GM04504 (cell line): Measurements from ENCODE around the gene CHRM1.

Experiments used
- DNase-seq: peaks from one replicate; pipeline ENCODE4 v3.0.0-alpha.2; 2012; ENCODE audit warnings: low read depth

Gene CHRM1

DNA sequence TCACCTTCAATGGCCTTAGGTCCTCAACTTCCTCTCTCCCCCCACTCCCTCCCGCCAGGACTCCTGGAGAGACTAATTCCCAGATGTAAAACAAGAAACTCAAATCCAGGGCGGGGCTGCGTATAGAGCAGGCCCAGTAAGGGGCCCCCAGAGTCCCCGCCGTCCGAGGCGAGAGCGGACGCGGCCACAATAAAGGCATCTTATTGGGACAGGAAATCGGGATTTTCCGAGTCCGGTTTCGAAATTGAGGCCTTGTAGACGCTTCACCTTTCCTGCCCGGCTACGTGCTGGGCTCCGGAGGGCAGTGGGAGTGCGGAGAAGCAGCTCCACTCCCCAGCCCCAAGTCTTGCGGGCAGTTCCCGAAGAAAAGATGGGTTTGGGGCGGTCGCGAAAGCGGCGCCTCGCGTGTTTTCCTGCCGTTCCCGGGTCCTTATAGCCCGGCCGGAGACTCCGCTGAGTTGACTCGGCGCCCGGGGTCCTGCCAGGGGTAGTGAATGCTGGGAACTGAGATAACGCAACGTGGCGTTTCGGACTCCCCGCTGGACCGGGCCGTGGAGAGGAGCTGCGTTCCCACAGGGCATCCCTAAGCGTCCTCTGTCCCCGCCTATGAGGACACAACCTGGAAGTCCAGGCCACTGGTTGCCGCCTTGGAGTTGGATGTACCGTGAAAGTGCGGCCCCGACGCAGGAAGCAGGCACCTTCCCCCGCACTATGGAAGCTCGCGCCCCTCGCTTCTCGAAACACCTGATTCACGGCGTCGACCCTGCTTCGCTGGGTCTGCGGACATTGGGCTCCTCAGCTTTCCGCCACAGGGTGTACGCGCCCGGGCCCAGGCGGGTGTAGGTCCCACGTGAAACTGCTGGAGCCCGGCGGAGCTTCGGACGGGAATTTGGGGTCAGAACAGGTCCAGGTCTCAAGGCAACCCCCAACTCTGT, 4.8 kb upstream of the CHRM1 start:
- DNase-seq, result no peak

DNA sequence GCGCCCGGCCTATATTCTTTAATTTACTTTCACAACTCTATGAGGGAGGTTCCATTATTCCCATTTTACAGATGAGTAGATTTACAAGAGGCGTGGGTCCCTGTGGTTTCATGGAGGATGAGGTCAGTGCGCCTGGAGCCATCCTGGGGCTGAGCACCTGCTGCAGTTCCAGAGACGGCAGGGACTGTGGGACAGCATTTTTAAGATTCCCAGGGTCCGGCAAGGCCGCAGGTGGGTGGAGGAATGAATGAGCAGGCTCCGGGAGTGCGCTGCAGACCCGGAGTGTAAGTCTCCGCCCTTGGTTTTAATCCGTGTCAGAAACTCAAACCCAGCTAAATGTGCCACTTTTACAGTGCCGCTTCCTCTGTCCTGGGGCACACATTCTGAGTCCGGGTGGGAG, 4.1 kb upstream of the CHRM1 start:
- no peak for DNase-seq

DNA sequence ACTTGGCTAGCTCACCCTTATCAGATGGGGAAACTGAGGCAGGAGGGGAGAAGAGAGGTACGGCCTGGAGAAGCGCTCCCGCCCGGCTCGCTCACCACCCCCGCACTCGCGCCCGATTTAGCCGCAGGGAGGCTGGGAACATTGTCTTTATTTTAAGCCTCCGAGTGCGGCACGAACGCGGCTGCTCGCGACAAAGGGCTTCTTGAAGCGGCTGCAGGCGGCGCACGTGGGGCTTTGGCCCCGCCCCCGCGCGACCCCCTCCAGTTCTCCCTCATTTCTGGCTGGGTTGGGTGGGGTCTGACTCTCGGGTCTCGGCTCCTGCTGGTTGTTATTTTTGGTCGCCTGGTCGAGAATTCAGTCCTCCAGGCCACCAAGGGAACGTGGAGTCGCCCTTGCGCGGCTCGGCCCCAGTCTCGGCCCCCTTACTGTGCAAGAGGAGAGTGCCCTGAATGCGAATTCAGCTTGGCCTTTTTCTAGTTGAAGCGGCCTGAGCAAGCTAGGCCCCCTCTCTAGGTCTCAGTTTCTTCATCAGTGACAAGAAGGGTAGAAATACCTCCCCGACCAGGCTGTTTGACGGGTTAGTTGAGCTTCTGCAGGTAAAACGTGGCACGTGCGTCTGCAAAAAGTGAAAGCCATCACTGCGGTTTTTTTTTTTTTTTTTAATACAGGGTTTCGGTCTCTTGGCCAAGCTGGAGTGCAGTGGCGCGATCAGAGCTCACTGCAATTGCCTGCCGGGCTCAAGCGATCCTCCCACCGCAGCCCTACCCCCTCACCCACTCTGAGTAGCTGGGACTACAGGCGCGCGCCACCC, 2.6 kb upstream of the CHRM1 start:
- no peak for DNase-seq

- DNase-seq, result no peak
Measured at GRCh38 chr11:62922653-62923431, 1.7 kb upstream of the CHRM1 start.

DNA sequence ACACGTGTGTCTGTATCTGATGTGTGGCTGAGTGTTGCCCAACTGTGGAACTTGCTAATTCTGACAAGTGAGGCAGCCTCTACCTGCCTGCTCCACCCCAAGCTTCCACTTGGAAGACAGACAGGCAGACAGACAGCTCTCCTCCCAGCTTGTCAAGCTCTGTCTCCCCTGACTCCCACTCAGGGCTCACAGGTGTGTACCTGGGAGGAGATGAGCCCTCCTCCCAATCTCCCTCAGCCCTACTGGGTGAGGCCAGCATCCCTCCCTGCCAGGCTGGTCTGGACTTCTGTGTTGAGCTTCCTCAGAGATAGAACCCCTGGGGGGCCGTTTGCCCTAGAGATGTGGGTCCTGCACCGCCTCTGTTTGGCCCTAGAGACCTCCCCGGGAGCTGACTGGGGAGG, 1.0 kb upstream of the CHRM1 start:
- no peak for DNase-seq

DNA sequence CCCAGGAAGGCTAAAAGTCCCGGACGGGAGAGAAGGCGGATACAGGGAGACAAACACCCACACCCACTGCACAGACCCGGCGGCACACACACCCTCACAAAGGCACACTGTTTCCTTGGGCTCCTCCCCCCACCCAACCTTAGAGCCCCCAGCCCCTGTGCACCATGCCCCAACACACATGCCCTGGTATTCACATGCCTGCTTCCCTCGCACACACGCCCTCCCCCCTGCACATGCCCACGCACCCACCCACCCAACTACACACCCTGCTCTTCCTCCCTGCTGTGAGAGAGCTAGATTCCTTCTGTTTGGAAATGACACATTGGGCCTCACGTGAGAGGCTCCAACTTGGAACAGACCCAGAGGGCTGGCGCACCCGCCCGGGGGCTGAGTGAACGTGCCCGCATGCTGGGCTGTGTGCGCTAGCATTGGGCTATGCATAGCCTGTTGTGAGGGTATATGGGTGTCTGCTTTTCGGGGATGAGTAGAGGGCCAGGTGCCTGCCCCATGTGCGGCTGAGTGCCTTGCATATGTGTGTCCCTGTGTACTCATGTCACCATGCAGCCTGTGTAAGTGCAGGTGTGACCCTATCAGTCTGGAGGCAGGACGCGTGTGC, 518 bp upstream of the CHRM1 start:
- no peak for DNase-seq

- DNase-seq, result no peak
Measured at GRCh38 chr11:62919898-62920640, 1.1 kb downstream of the CHRM1 start.

- no peak for DNase-seq
Measured at GRCh38 chr11:62919476-62919875, 1.7 kb downstream of the CHRM1 start.

DNA sequence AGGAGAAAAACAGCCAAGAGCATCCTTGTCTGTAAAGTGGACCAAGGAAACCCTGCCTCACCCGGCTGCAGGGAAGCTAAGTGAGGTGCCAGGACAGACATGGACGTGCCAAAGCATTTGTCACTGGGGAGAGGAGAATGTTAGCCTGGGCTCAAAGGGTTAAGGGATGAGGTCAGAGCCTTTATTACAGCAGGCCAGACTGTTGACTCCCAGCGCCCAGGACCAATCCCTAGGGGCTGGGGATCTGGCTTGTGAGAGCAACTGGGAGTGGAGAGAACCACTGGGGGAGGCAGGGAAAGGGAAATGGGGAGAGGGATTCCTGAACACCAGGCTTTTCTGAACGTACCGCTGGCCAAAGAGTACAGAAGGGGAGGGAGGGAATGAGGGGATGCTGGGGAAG, 2.6 kb downstream of the CHRM1 start:
- DNase-seq, result no peak

- DNase-seq, result no peak
Measured at GRCh38 chr11:62917906-62918502, 3.2 kb downstream of the CHRM1 start.

DNA sequence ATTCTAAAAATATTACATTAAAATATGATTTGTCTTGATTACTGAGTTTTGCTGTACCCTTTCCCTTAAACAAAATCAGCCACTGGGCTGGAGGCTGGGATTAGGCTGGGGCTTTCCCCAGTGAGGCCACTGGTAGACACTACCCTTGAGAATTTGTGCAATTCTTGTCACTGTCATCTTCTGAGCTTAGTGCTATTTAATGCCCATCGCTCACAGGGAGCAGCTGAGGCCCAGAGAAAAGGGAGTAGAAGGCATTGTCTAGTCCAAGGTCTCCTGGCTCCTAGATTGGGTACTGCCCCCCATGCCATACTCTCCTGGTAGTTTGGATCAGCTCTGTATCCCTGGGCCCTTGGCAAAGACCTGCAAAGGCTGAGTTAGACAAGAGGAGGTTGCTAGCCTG, 6.7 kb downstream of the CHRM1 start:
- DNase-seq, result no peak

DNA sequence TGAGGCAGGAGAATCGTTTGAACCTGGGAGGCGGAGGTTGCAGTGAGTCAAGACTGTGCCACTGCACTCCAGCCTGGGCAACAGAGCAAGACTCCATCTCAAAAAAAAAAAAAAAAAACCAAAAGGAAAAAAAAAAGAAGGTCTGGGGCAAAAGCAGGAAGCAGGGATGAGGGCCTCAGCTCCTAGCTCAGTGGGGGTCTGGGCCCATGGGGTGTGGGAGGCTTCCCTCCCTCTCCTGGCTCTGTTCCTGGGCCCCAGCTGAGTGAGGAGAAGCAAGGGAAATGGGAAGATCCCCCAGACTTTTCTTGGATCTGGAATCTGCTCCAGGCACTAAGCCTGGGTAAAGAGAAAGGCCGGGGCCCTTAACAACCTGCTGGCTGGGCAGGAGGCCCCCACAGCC, 8.9 kb downstream of the CHRM1 start:
- no peak for DNase-seq

DNA sequence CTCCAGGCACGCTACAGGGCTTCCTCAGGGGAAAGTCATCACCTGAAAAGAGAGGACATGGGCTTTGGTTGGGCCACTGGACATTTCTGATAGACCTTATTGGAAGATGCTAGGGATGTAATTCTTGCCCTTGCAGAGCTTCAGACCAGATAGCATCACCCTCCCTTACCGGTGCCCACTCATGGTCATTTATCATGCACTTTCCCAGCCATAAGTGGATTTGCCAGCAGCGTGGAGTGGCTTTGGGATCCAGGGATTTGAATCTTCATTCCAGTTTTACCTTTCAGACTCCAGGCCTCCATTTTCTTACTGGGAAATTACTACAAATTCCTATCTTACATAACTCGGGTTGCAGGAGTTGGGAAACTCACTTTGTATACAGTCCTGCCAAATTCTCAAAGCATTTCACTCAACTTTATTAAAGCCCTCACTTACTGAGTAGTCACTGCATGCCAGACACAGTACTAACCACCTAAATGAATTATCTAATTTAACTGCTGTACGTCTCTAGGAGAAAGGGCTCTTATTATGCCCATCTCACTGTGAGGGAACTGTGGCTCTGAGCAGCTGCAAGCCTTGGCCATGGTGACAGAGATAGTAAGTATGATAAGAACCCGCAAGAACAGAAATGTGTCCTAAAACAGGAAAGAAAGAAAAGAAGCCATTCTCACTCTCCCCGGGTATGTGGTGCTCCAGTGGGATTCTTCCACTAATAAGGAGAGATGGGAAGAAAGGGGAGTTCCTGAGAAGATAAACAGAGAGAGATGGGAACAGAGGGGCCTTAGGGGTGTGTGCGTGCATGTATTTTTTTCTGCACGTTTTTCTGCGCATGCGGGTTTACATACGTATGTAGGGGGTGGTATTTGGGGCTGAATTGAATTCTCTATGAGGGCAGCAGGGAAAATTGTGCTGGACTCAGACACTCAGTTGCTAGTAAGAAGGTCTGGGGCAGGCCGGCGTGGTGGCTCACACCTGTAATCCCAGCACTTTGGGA, 9.7 kb downstream of the CHRM1 start:
- no peak for DNase-seq

DNA sequence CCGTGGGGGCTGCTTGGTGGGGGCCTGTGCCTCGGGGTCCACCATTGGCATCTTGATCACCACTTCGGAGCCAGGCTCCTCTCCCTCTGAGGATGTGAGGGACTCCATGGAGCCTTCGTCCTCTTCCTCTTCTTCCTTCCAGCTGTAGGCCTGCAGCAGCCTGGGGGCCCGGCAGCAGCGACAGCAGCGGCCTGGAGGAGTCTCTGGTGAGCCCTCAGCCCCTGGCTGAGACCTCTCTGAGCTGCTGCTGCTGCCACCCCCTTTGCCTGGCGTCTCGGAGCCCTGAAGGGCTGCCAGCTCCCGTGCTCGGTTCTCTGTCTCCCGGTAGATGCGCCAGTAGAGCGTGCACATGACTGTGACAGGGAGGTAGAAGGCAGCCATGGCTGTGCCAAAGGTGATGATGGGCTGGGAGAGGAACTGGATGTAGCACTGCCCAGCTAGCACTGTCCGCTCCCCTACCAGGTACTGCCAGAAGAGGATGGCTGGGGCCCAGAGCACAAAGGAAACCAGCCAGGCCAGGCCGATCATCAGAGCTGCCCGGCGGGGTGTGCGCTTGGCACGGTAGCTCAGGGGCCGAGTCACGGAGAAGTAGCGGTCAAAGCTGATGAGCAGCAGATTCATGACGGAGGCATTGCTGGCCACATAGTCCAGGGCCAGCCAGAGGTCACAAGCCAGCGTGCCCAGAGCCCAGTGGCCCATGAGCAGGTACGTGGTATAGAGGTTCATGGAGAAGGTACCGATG, 10.9 kb downstream of the CHRM1 start:
- no peak for DNase-seq

DNA sequence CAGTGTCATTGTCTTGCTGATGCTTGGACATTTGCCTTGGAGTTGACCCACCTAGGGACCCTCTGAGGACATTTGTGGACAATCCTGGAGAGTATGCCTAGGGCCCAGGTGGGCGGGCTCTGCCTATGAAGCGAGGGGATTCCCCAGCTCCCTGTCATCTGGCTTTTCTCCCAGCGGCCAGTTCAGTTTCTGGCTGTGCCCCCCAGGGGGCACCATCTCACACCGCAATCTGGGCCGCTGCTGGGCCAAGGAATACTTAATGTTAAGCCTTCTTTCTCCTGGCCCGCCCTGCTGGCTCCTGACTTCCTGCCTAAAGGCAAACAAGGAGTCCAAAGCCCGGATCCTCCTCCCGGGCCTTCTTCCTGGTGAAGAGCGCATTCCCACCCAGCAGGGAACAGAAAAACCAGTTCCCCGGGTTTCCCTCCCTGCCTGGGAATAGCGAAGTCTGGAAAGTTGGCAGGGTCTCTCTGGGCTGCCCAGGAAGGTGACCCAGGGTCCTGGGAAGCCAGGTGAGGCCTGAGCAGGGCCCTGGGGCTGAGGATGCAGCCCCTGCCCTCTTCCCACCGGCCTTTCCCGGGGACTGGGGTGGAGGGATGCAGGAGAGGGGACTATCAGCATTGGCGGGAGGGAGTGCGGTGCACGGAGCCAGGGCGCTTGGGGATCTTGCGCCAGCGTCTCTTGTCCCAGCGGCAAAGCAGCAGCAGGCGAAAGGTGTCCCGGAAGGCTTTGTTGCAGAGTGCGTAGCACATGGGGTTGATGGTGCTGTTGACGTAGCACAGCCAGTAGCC, 11.9 kb downstream of the CHRM1 start:
- DNase-seq, result no peak

GRCh38 chr11:62908468-62909072, 12.6 kb downstream of the CHRM1 start:
- no peak for DNase-seq

GRCh38 chr11:62905927-62906531, 15.1 kb downstream of the CHRM1 start:
- peak; percentile 58 for DNase-seq
